ENCODE results near the gene NAPB. TPM values are rescaled to one million over a fixed set of nuclear protein-coding genes. Genes with fewer than 3 reads are reported as not detected.

The NAPB gene
- total RNA-seq, 1 experiment from 2014 or later = 5.8 TPM

- in situ Hi-C loops (cut with HindIII; ENCODE audit: low pct_unique_long_range_greater_than_20kb, low sequenced_read_pairs) (no loop called here), intact Hi-C loops (cut with micrococcal nuclease; ENCODE audit: unreplicated experiment) (loop anchor here (10.0 kb wide), 1 partner anchor 281 kb away; no protein-coding TSS in a partner anchor)
- Histone ChIP-seq H3K4me3 (ENCODE audit: low read depth in 2 of 2, low read length in 2 of 2) (no peak overlapping the region), H3K27me3 (ENCODE audit: control insufficient read depth, insufficient read depth, low read length) (no peaks in the 10 kb centered on the region), H3K9me3 (ENCODE audit: control insufficient read depth, insufficient read depth, low read depth, low read length) (no peaks in the 10 kb centered on the region), H3K27ac (ENCODE audit: low read length) (no peak overlapping the region), H3K4me1 (ENCODE audit: control insufficient read depth, insufficient read depth, low read length) (no peaks in the 10 kb centered on the region), H3K36me3 (ENCODE audit: control insufficient read depth, insufficient read depth, low read length) (no peaks in the 10 kb centered on the region)
- no TSS peak for BruUV-seq (replicated peaks)
- CTCF ChIA-PET = no interaction called here
- ATAC-seq (no peak), DNase-seq (ENCODE audit: low read depth, low spot score) (no peak)
- POLR2A ChIA-PET = no interaction called here
- TF ChIP-seq CTCF (IDR thresholded peaks at IDR 0.05) (no peak), TCF7L2 (IDR thresholded peaks at IDR 0.05; ENCODE audit: low read depth, low read length) (no peak), REST (IDR thresholded peaks at IDR 0.05; ENCODE audit: insufficient read depth in 1 of 2, low read depth in 2 of 2, low read length in 1 of 2) (no peak), SIN3A (IDR thresholded peaks at IDR 0.05; ENCODE audit: borderline replicate concordance, insufficient read depth, low read depth, low read length) (no peak)
Measured at GRCh38 chr20:23335521-23335920, 85.8 kb downstream of the NAPB start.

- no peaks in the 10 kb centered on the region for H3K9me3 ChIP-seq (ENCODE audit: control insufficient read depth, insufficient read depth, low read depth, low read length)
- no peak overlapping the region for H3K4me3 ChIP-seq (ENCODE audit: low read depth in 2 of 2, low read length in 2 of 2)
- no peak overlapping the region for H3K27ac ChIP-seq (ENCODE audit: low read length)
- H3K4me1 ChIP-seq (ENCODE audit: control insufficient read depth, insufficient read depth, low read length) = no peaks in the 10 kb centered on the region
- intact Hi-C loops (cut with micrococcal nuclease; ENCODE audit: unreplicated experiment) = loop anchor here (10.0 kb wide), 1 partner anchor 279 kb away; no protein-coding TSS in a partner anchor
- no TSS peak for BruUV-seq (replicated peaks)
- H3K36me3 ChIP-seq (ENCODE audit: control insufficient read depth, insufficient read depth, low read length) = no peaks in the 10 kb centered on the region
- in situ Hi-C loops (cut with HindIII; ENCODE audit: low pct_unique_long_range_greater_than_20kb, low sequenced_read_pairs) = no loop called here
- no peaks in the 10 kb centered on the region for H3K27me3 ChIP-seq (ENCODE audit: control insufficient read depth, insufficient read depth, low read length)
- ChIA-PET CTCF (no interaction called here), POLR2A (no interaction called here)
- DNase-seq (ENCODE audit: low read depth, low spot score) = no peak
- TF ChIP-seq POLR2AphosphoS5 (IDR thresholded peaks at IDR 0.05; ENCODE audit: low read depth, low read length) (no peak), SIN3A (IDR thresholded peaks at IDR 0.05; ENCODE audit: borderline replicate concordance, insufficient read depth, low read depth, low read length) (no peak), CTCF (IDR thresholded peaks at IDR 0.05) (no peak), TCF7L2 (IDR thresholded peaks at IDR 0.05; ENCODE audit: low read depth, low read length) (no peak), REST (IDR thresholded peaks at IDR 0.05; ENCODE audit: insufficient read depth in 1 of 2, low read depth in 2 of 2, low read length in 1 of 2) (no peak)
- ATAC-seq = no peak
Measured at GRCh38 chr20:23334111-23334510, 87.2 kb downstream of the NAPB start.
